OCI-LY7 (cell line): ENCODE measurements around the gene ZSWIM1. TPM values are rescaled to one million over a fixed set of nuclear protein-coding genes. Genes with fewer than 3 reads are reported as not detected.
A peak's percentile ranks its signal among the peaks of the same experiment; 100 is the strongest.

Experiments used
- BruUV-seq: library from RNA; stranded (reverse); fragments of 400-500 nt; replicated peaks from 2 replicates; lab custom pipeline; 2021; lab: Mats Ljungman, UMichigan
- CTCF ChIA-PET: fragments of 300-600 bp; sonication (Branson Sonifier 250); formaldehyde crosslinking; loops from one replicate; lab custom pipeline; 2022; ENCODE audit warnings: antibody characterized with exemption; ENCODE audit not compliant: unreplicated experiment; lab: Charles Lee
- POLR2A ChIA-PET: fragments of 300-600 bp; sonication (Branson Sonifier 250); formaldehyde crosslinking; loops from one replicate; lab custom pipeline; 2022; ENCODE audit warnings: antibody characterized with exemption; lab: Charles Lee
- DNase-seq: peaks from one replicate; pipeline ENCODE4 v3.0.0-alpha.2; 2015; ENCODE audit warnings: low spot score
- H2AFZ ChIP-seq: fragments of 200-600 bp; sonication (generic), shearing (Covaris generic); 2 replicates; pipeline ENCODE4 v1.6.1; 2014; ENCODE audit warnings: mild to moderate bottlenecking, antibody characterized with exemption, low read length, moderate library complexity
- H3K27ac ChIP-seq: fragments of 200-600 bp; sonication (generic); 2 replicates; pipeline ENCODE4 v1.5.1; 2014; ENCODE audit warnings: mixed run types, low read depth, mild to moderate bottlenecking, moderate library complexity, low read length, inconsistent platforms; ENCODE audit not compliant: poor library complexity, severe bottlenecking
- H3K36me3 ChIP-seq: fragments of 200-600 bp; sonication (generic); 2 replicates; pipeline ENCODE4 v1.6.1; 2014; ENCODE audit warnings: mild to moderate bottlenecking, antibody characterized with exemption, low read length, moderate library complexity, mixed read lengths; ENCODE audit not compliant: insufficient read depth
- H3K4me1 ChIP-seq: fragments of 200-600 bp; sonication (generic); 2 replicates; pipeline ENCODE4 v1.5.1; 2014; ENCODE audit warnings: mild to moderate bottlenecking, low read length; ENCODE audit not compliant: insufficient read depth, poor library complexity, severe bottlenecking
- H3K4me2 ChIP-seq: fragments of 200-600 bp; sonication (generic); 2 replicates; pipeline ENCODE4 v1.6.1; 2014; ENCODE audit warnings: mild to moderate bottlenecking, low read length
- H3K4me3 ChIP-seq: fragments of 200-600 bp; sonication (generic); 2 replicates; pipeline ENCODE4 v1.5.1; 2014; ENCODE audit warnings: mild to moderate bottlenecking, low read depth, low read length; ENCODE audit not compliant: poor library complexity, severe bottlenecking
- H3K79me2 ChIP-seq: fragments of 200-600 bp; sonication (generic); 2 replicates; pipeline ENCODE4 v1.6.1; 2016; ENCODE audit warnings: low read depth, mild to moderate bottlenecking, low read length, moderate library complexity, mixed read lengths; ENCODE audit not compliant: insufficient read depth
- H3K9me2 ChIP-seq: fragments of 200-600 bp; sonication (generic); 2 replicates; pipeline ENCODE4 v1.6.1; 2016; ENCODE audit warnings: mild to moderate bottlenecking, low read length, mixed read lengths; ENCODE audit not compliant: insufficient read depth
- H3K9me3 ChIP-seq: fragments of 200-600 bp; sonication (generic); 2 replicates; pipeline ENCODE4 v1.6.1; 2014; ENCODE audit warnings: mild to moderate bottlenecking, mixed run types, low read length, mixed read lengths
- H4K20me1 ChIP-seq: fragments of 200-600 bp; sonication (generic); 2 replicates; pipeline ENCODE4 v1.6.1; 2014; ENCODE audit warnings: mild to moderate bottlenecking, antibody characterized with exemption, low read length, moderate library complexity, mixed read lengths; ENCODE audit not compliant: insufficient read depth
- CTCF ChIP-seq: fragments of 200-600 bp; sonication (generic); conservative IDR thresholded peaks from 2 replicates; pipeline ENCODE4 v1.5.1; 2014; ENCODE audit warnings: mild to moderate bottlenecking, antibody characterized with exemption, low read length, moderate library complexity, mixed read lengths
- EZH2phosphoT487 ChIP-seq: fragments of 200-600 bp; sonication (generic); IDR thresholded peaks from 2 replicates; pipeline ENCODE4 v1.6.1; 2018; ENCODE audit warnings: low read depth, borderline replicate concordance, mild to moderate bottlenecking, mixed run types, antibody characterized with exemption, low read length, moderate library complexity, mixed read lengths
- intact Hi-C: fragments of 100-400 bp; cut with micrococcal nuclease; formaldehyde crosslinking; loops from one replicate; pipeline ENCODE4 v1.10.0; 2022; ENCODE audit not compliant: unreplicated experiment
- total RNA-seq, 2 experiments: library from RNA; depleted of rRNA in 1 of 2; stranded (reverse); fragments of >200 nt in 1 of 2; shearing (Covaris generic) in 1 of 2; gene quantifications; 2 replicates each; pipeline ENCODE4 v1.2.3, GENCODE V29; 2014 to 2022

The ZSWIM1 gene
- total RNA-seq, 2 experiments from 2014 or later, result 13.9 to 19.2 TPM

GRCh38 chr20:45853484-45853883 lies 27.5 kb upstream of the ZSWIM1 start:
- Histone ChIP-seq H2AFZ (no peak overlapping the region), H3K79me2 (peaks cover 20% of the 10 kb centered on the region; the same call in 1 of the 2 replicates), H3K4me1 (peaks cover 14% of the 10 kb centered on the region), H4K20me1 (no peaks in the 10 kb centered on the region), H3K4me3 (no peak overlapping the region), H3K9me3 (no peaks in the 10 kb centered on the region), H3K4me2 (no peak overlapping the region), H3K9me2 (no peaks in the 10 kb centered on the region), H3K36me3 (no peaks in the 10 kb centered on the region), H3K27ac (no peak overlapping the region)
- CTCF ChIA-PET, result no interaction called here
- no peak for DNase-seq
- TF ChIP-seq EZH2phosphoT487 (no peak), CTCF (no peak)
- intact Hi-C loops, result no loop called here
- BruUV-seq, result TSS peak; percentile 14
- POLR2A ChIA-PET, result no interaction called here

GRCh38 chr20:45857114-45857881 lies 23.7 kb upstream of the ZSWIM1 start, which contains the start of the genes ACOT8 and ZSWIM3:
TSS of gene ACOT8 (minus strand) at chr20:45857392. CDS start at chr20:45857315, 77 bp downstream.
TSS of gene ZSWIM3 (plus strand) at chr20:45857614. CDS start at chr20:45857826, 212 bp downstream.
- ChIA-PET CTCF (interaction anchor here (0.7 kb wide), 1 partner anchor 130 kb away, joined by 3 read pairs; no protein-coding TSS in a partner anchor), POLR2A (interaction anchor here (0.6 to 1.8 kb wide), 9 partner anchors 13 to 48 kb away, joined by 3 to 8 read pairs (median 3); partner anchors contain the start of gene ZSWIM1)
- no TSS peak for BruUV-seq
- Histone ChIP-seq H4K20me1 (no peaks in the 10 kb centered on the region), H3K9me2 (no peaks in the 10 kb centered on the region), H3K36me3 (no peaks in the 10 kb centered on the region), H3K4me2 (peak within 1 kb of the TSS; percentile 96), H2AFZ (peak within 1 kb of the TSS; percentile 92), H3K27ac (peak within 1 kb of the TSS; percentile 42), H3K79me2 (peaks cover 25% of the 10 kb centered on the region; the same call in 1 of the 2 replicates), H3K4me1 (peaks cover 20% of the 10 kb centered on the region), H3K4me3 (peak within 1 kb of the TSS; percentile 91), H3K9me3 (no peaks in the 10 kb centered on the region)
- DNase-seq, result peak; percentile 100
- no peak for TF ChIP-seq CTCF
- TF ChIP-seq EZH2phosphoT487, result no peak
- intact Hi-C loops, result loop anchor here (1.0 to 2.0 kb wide), 2 partner anchors 45 to 78 kb away; partner anchors contain the start of genes PCIF1 and UBE2C
